Fibroblast of lung (primary cell): ENCODE data around the gene SMAD4. TPM values are rescaled to one million over a fixed set of nuclear protein-coding genes. Genes with fewer than 3 reads are reported as not detected.

Source experiments
- DNase-seq, 2 donors: peaks; one replicate each; pipeline versions ENCODE4 v3.0.0 to v3.0.0-alpha.2; 2010; ENCODE audit warnings: low read depth in 2 of 2
- H2AFZ ChIP-seq: 2 replicates; pipeline ENCODE4 v1.5.1; 2012; ENCODE audit warnings: low read length, control low read depth, inconsistent platforms
- H3K27ac ChIP-seq: 2 replicates; pipeline ENCODE4 v1.5.1; 2011; ENCODE audit warnings: low read length, control low read depth; ENCODE audit not compliant: insufficient read depth
- H3K27me3 ChIP-seq: 2 replicates; pipeline ENCODE4 v1.5.1; 2011; ENCODE audit warnings: mild to moderate bottlenecking, low read length; ENCODE audit not compliant: control insufficient read depth, insufficient read depth
- H3K36me3 ChIP-seq: 2 replicates; pipeline ENCODE4 v1.5.1; 2011; ENCODE audit warnings: low read length; ENCODE audit not compliant: control insufficient read depth, insufficient read depth
- H3K4me1 ChIP-seq: 2 replicates; pipeline ENCODE4 v1.5.1; 2011; ENCODE audit warnings: low read length; ENCODE audit not compliant: control insufficient read depth, insufficient read depth; ENCODE audit errors: extremely low read depth
- H3K4me2 ChIP-seq: 2 replicates; pipeline ENCODE4 v1.5.1; 2011; ENCODE audit warnings: low read length, control low read depth; ENCODE audit not compliant: insufficient read depth; ENCODE audit errors: extremely low read depth
- H3K4me3 ChIP-seq, 4 experiments: fragments of 200-600 bp in 1 of 4; sonication (generic) in 1 of 4; replicated peaks in 1 of 4; 2 replicates each; pipeline ENCODE4 v1.5.1; 2011 to 2016; ENCODE audit warnings: low read length in 4 of 4, low read depth in 3 of 4, mild to moderate bottlenecking in 3 of 4, control low read depth in 2 of 4, inconsistent platforms in 1 of 4, mixed read lengths in 1 of 4; ENCODE audit not compliant: insufficient read depth in 1 of 4; ENCODE audit errors: control extremely low read depth in 1 of 4
- H3K79me2 ChIP-seq: 2 replicates; pipeline ENCODE4 v1.5.1; 2012; ENCODE audit warnings: mild to moderate bottlenecking, low read length, inconsistent platforms; ENCODE audit not compliant: control insufficient read depth, insufficient read depth
- H3K9ac ChIP-seq: 2 replicates; pipeline ENCODE4 v1.5.1; 2011; ENCODE audit warnings: mild to moderate bottlenecking, low read length, control low read depth; ENCODE audit not compliant: insufficient read depth
- H3K9me3 ChIP-seq: 2 replicates; pipeline ENCODE4 v1.5.1; 2012; ENCODE audit warnings: low read depth, low read length; ENCODE audit not compliant: control insufficient read depth, insufficient read depth
- H4K20me1 ChIP-seq: 2 replicates; pipeline ENCODE4 v1.5.1; 2011; ENCODE audit warnings: low read length; ENCODE audit not compliant: control insufficient read depth, insufficient read depth; ENCODE audit errors: extremely low read depth
- EZH2 ChIP-seq: IDR thresholded peaks from 2 replicates; pipeline ENCODE4 v1.5.1; 2012; ENCODE audit warnings: low read length, control low read depth, mild to moderate bottlenecking; ENCODE audit errors: missing control alignments
- polyA plus RNA-seq, 2 donors: library from polyadenylated mRNA; depleted of rRNA in 1 of 2; stranded (reverse) in 1 of 2; unstranded in 1 of 2; fragments of >200 nt; gene quantifications; 2 replicates each; pipeline ENCODE4 v1.2.1, GENCODE V29; 2011 to 2012; ENCODE audit warnings: missing spikeins in 1 of 2
- total RNA-seq: library from RNA; depleted of rRNA; stranded (reverse); fragments of >200 nt; gene quantifications from 2 replicates; pipeline ENCODE4 v1.2.1, GENCODE V29; 2014
- TF ChIP-seq, protein P1 (sequence below), 2 donors: IDR thresholded peaks in 1 of 2; conservative IDR thresholded peaks in 1 of 2; 1 replicate in 1 of 2; 2 replicates in 1 of 2; pipeline ENCODE4 v1.5.1; 2011 to 2012; ENCODE audit warnings: low read length in 2 of 2, control low read depth in 1 of 2, inconsistent platforms in 1 of 2, low read depth in 1 of 2, mild to moderate bottlenecking in 1 of 2

SMAD4 gene
- total and polyA plus RNA-seq, 2 donors (not counting 1 experiment from before 2014, with no cell fraction given) = 71.5 to 161 TPM

- no peaks in the 10 kb centered on the region for H3K36me3 ChIP-seq
- no peak overlapping the region for H3K27ac ChIP-seq
- no peaks in the 10 kb centered on the region for H3K79me2 ChIP-seq
- H3K4me1 ChIP-seq = peaks cover 12% of the 10 kb centered on the region
- no peak overlapping the region for H2AFZ ChIP-seq
- H3K9ac ChIP-seq = no peak overlapping the region
- no peak for TF ChIP-seq EZH2
- TF ChIP-seq, protein P1, sequence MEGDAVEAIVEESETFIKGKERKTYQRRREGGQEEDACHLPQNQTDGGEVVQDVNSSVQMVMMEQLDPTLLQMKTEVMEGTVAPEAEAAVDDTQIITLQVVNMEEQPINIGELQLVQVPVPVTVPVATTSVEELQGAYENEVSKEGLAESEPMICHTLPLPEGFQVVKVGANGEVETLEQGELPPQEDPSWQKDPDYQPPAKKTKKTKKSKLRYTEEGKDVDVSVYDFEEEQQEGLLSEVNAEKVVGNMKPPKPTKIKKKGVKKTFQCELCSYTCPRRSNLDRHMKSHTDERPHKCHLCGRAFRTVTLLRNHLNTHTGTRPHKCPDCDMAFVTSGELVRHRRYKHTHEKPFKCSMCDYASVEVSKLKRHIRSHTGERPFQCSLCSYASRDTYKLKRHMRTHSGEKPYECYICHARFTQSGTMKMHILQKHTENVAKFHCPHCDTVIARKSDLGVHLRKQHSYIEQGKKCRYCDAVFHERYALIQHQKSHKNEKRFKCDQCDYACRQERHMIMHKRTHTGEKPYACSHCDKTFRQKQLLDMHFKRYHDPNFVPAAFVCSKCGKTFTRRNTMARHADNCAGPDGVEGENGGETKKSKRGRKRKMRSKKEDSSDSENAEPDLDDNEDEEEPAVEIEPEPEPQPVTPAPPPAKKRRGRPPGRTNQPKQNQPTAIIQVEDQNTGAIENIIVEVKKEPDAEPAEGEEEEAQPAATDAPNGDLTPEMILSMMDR (conservative IDR thresholded peaks at IDR 0.05 in 1 of 2, IDR thresholded peaks at IDR 0.05 in 1 of 2; ENCODE audit: low read depth in 1 of 2, low read length in 2 of 2) = no peak
- no peaks in the 10 kb centered on the region for H3K27me3 ChIP-seq
- H3K4me2 ChIP-seq = peak overlapping the region; percentile 40
- H3K4me3 ChIP-seq = no peak overlapping the region
- peak in 1 of 2 donors; percentile 6 for DNase-seq
- H3K9me3 ChIP-seq = no peaks in the 10 kb centered on the region
- no peaks in the 10 kb centered on the region for H4K20me1 ChIP-seq
These were observed 42.8 kb upstream of the SMAD4 start for GRCh38 chr18:50987261-50987660.

DNA sequence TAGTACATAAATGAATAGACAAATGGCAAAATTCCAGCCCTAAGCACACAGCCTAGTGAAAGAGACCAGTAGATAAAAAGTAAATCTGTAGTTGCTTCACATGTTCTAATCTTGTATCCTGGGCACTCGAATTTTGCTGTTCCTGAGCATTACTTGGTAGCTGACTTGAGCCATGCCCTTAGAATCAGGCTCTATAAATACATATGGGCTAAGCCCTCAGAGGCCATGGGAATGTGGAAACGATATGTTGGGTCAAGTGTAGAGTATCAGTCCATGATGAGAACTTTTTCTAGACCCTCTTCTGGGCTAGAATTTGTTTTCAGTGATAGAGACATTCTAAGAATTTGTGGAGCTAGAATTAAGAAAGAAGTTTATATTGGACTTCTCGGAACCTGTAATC is 40.3 kb upstream of the SMAD4 start:
- Histone ChIP-seq H3K4me3 (no peak overlapping the region), H3K36me3 (no peaks in the 10 kb centered on the region), H3K9ac (no peak overlapping the region), H3K9me3 (no peaks in the 10 kb centered on the region), H3K27me3 (no peaks in the 10 kb centered on the region), H3K27ac (no peak overlapping the region), H2AFZ (no peak overlapping the region), H3K79me2 (no peaks in the 10 kb centered on the region), H3K4me2 (no peak overlapping the region), H3K4me1 (peaks cover 12% of the 10 kb centered on the region), H4K20me1 (no peaks in the 10 kb centered on the region)
- DNase-seq = no peak
- TF ChIP-seq, protein P1 (conservative IDR thresholded peaks at IDR 0.05 in 1 of 2, IDR thresholded peaks at IDR 0.05 in 1 of 2; ENCODE audit: low read depth in 1 of 2, low read length in 2 of 2) = no peak
- no peak for TF ChIP-seq EZH2

DNA sequence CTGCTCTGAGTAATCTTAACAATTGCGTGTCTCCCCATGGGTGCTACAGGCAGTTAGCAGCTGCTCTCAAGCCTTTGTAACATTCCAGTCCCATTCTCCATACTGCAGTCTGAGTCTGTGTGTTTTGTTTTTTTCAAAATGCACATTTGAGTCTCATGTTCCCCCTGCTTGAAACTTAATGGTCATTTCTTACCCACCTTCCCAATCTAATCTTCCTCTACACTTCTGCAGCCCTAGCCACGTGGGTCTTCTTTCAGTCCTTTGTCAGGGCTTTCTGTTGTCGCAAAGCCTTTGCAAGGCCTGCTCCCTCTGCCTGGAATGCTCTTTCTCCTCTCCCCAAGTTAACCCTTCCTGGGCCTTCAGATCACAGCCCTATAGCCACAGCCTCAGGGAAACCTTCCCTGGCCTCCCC is 37.7 kb upstream of the SMAD4 start:
- no peak for DNase-seq
- Histone ChIP-seq H3K4me1 (peaks cover 2% of the 10 kb centered on the region), H3K9ac (no peak overlapping the region), H3K27ac (no peak overlapping the region), H3K4me3 (no peak overlapping the region), H3K4me2 (no peak overlapping the region), H3K79me2 (no peaks in the 10 kb centered on the region), H3K27me3 (no peaks in the 10 kb centered on the region), H3K9me3 (no peaks in the 10 kb centered on the region), H2AFZ (no peak overlapping the region), H3K36me3 (no peaks in the 10 kb centered on the region), H4K20me1 (no peaks in the 10 kb centered on the region)
- no peak for TF ChIP-seq EZH2
- TF ChIP-seq, protein P1 (conservative IDR thresholded peaks at IDR 0.05 in 1 of 2, IDR thresholded peaks at IDR 0.05 in 1 of 2; ENCODE audit: low read depth in 1 of 2, low read length in 2 of 2) = no peak
